Endothelial cell of umbilical vein (primary cell): ENCODE results near the gene CLDN9. TPM values are rescaled to one million over a fixed set of nuclear protein-coding genes. Genes with fewer than 3 reads are reported as not detected.
"Not testable (repeated sequence)": the region's sequence is repeated elsewhere in the genome, so short reads cannot be mapped to it uniquely, and the experiment has no call there.

Source experiments
- BruUV-seq: library from RNA; stranded (reverse); fragments of 400-500 nt; replicated peaks from 2 replicates; lab custom pipeline; 2021; lab: Mats Ljungman, UMichigan
- CTCF ChIA-PET: fragments of 300-600, 350-600 bp; sonication (Branson Sonifier 250); formaldehyde crosslinking; loops from one replicate; lab custom pipeline; 2021; ENCODE audit warnings: antibody characterized with exemption, inconsistent platforms; lab: Charles Lee
- POLR2A ChIA-PET: fragments of 300-600, 350-600 bp; sonication (Branson Sonifier 250); formaldehyde crosslinking; loops from one replicate; lab custom pipeline; 2021; ENCODE audit warnings: antibody characterized with exemption, inconsistent platforms; lab: Charles Lee
- DNase-seq: peaks from one replicate; pipeline ENCODE4 v3.0.0-alpha.2; 2011; ENCODE audit warnings: low read depth, low spot score
- FAIRE-seq: peaks from 2 replicates; lab custom pipeline; 2011; peaks lifted over from hg19 to GRCh38; lab: Jason Lieb, UNC
- H2AFZ ChIP-seq: 2 replicates; pipeline ENCODE4 v1.6.0; 2012; ENCODE audit warnings: low read depth, low read length, control low read depth, inconsistent platforms
- H3K27ac ChIP-seq: 2 replicates; pipeline ENCODE4 v1.5.1; 2011; ENCODE audit warnings: low read depth, mild to moderate bottlenecking, control low read depth, low read length, moderate library complexity; ENCODE audit not compliant: insufficient read depth
- H3K27me3 ChIP-seq, 2 experiments: 2 replicates each; pipeline versions ENCODE4 v1.6.0 to v1.6.1; 2011; ENCODE audit warnings: low read length in 2 of 2, mixed read lengths in 1 of 2; ENCODE audit not compliant: control insufficient read depth in 2 of 2, insufficient read depth in 2 of 2
- H3K36me3 ChIP-seq, 2 experiments: 2 replicates in 1 of 2; 3 replicates in 1 of 2; pipeline ENCODE4 v1.5.1; 2011; ENCODE audit warnings: low read length in 2 of 2, mild to moderate bottlenecking in 1 of 2, moderate library complexity in 1 of 2; ENCODE audit not compliant: control insufficient read depth in 2 of 2, insufficient read depth in 2 of 2; ENCODE audit errors: extremely low read depth in 1 of 2
- H3K4me1 ChIP-seq: 3 replicates; pipeline ENCODE4 v1.5.1; 2011; ENCODE audit warnings: mild to moderate bottlenecking, low read length; ENCODE audit not compliant: control insufficient read depth, insufficient read depth; ENCODE audit errors: extremely low read depth
- H3K4me2 ChIP-seq: 2 replicates; pipeline ENCODE4 v1.6.1; 2011; ENCODE audit warnings: low read length, control low read depth, mixed read lengths; ENCODE audit not compliant: insufficient read depth
- H3K4me3 ChIP-seq, 3 experiments: fragments of 200-600 bp in 1 of 3; sonication (generic), shearing (Covaris generic) in 1 of 3; replicated peaks in 1 of 3; 2 replicates each; pipeline ENCODE4 v1.5.1; 2011 to 2016; ENCODE audit warnings: control low read depth in 3 of 3, low read length in 3 of 3, mild to moderate bottlenecking in 2 of 3, inconsistent platforms in 1 of 3, low read depth in 1 of 3, moderate library complexity in 1 of 3; ENCODE audit not compliant: insufficient read depth in 1 of 3
- H3K79me2 ChIP-seq: 2 replicates; pipeline ENCODE4 v1.6.0; 2012; ENCODE audit warnings: low read length, inconsistent platforms; ENCODE audit not compliant: control insufficient read depth, insufficient read depth
- H3K9ac ChIP-seq: replicated peaks from 2 replicates; pipeline ENCODE3; 2011; ENCODE audit warnings: low read length, control low read depth; ENCODE audit not compliant: insufficient read depth; ENCODE audit errors: extremely low read depth
- H3K9me1 ChIP-seq: replicated peaks from 3 replicates; pipeline ENCODE4 v1.6.0; 2011; ENCODE audit warnings: mild to moderate bottlenecking, low read length; ENCODE audit not compliant: control insufficient read depth, insufficient read depth; ENCODE audit errors: extremely low read depth
- H3K9me3 ChIP-seq: replicated peaks from 2 replicates; pipeline ENCODE4 v1.5.1; 2012; ENCODE audit warnings: low read length, inconsistent platforms; ENCODE audit not compliant: control insufficient read depth, insufficient read depth
- H4K20me1 ChIP-seq: replicated peaks from 2 replicates; pipeline ENCODE3; 2011; ENCODE audit warnings: mild to moderate bottlenecking, low read length; ENCODE audit not compliant: control insufficient read depth, insufficient read depth; ENCODE audit errors: extremely low read depth
- EZH2 ChIP-seq: IDR thresholded peaks from 2 replicates; pipeline ENCODE4 v1.6.1; 2012; ENCODE audit warnings: borderline replicate concordance, low read depth, mild to moderate bottlenecking, moderate library complexity, low read length, inconsistent platforms; ENCODE audit not compliant: severe bottlenecking
- FOS ChIP-seq: IDR thresholded peaks from 2 replicates; pipeline ENCODE4 v1.6.1; 2011; ENCODE audit warnings: mild to moderate bottlenecking, low read length, moderate library complexity, borderline replicate concordance; ENCODE audit not compliant: insufficient read depth
- GATA2 ChIP-seq: IDR thresholded peaks from 2 replicates; pipeline ENCODE4 v1.7.0; 2011; ENCODE audit warnings: low read depth, mild to moderate bottlenecking, moderate library complexity, mixed read lengths, low read length; ENCODE audit not compliant: insufficient read length, insufficient read depth
- JUN ChIP-seq: IDR thresholded peaks from 2 replicates; pipeline ENCODE4 v1.6.1; 2011; ENCODE audit warnings: borderline replicate concordance, low read depth; ENCODE audit not compliant: insufficient read length, insufficient read depth
- MYC ChIP-seq: IDR thresholded peaks from one replicate; pipeline ENCODE4 v1.6.1; 2011; ENCODE audit warnings: mild to moderate bottlenecking, low read depth, low read length
- POLR2A ChIP-seq: IDR thresholded peaks from 2 replicates; pipeline ENCODE4 v1.6.1; 2012; ENCODE audit warnings: low read depth, mild to moderate bottlenecking, control low read depth, low read length
- POLR2AphosphoS5 ChIP-seq: IDR thresholded peaks from 2 replicates; pipeline ENCODE4 v1.6.1; 2012; ENCODE audit warnings: low read depth, mild to moderate bottlenecking, control low read depth, low read length, moderate library complexity; ENCODE audit not compliant: insufficient read depth
- dilution Hi-C: fragments of 300-500 bp; cut with MboI; formaldehyde crosslinking; loops from one replicate; pipeline ENCODE4 v1.15.0; 2019; ENCODE audit warnings: low sequenced_read_pairs; ENCODE audit not compliant: extremely low pct_ligation_motif_present
- intact Hi-C: fragments of 100-400 bp; cut with micrococcal nuclease; formaldehyde crosslinking; loops from one replicate; pipeline ENCODE4 v1.10.0; 2022
- polyA plus RNA-seq, 4 experiments: library from polyadenylated mRNA; depleted of rRNA in 3 of 4; stranded (reverse) in 3 of 4; unstranded in 1 of 4; fragments of >200 nt; gene quantifications; 2 replicates each; pipeline versions ENCODE4 v1.2.1 to v1.2.3, GENCODE V29; 2011 to 2012; ENCODE audit warnings: missing spikeins in 1 of 4
- total RNA-seq: library from RNA; stranded (reverse); gene quantifications from 2 replicates; pipeline ENCODE4 v1.2.3, GENCODE V29; 2021
- TF ChIP-seq, protein P1 (sequence below): IDR thresholded peaks from 2 replicates; pipeline ENCODE4 v1.6.1; 2011; ENCODE audit not compliant: insufficient read depth, insufficient read length
- TF ChIP-seq, protein P2 (sequence below), 2 donors: IDR thresholded peaks; 1 replicate in 1 of 2; 2 replicates in 1 of 2; pipeline ENCODE4 v1.5.1; 2011; ENCODE audit warnings: low read length in 2 of 2, mild to moderate bottlenecking in 2 of 2, moderate library complexity in 2 of 2, control low read depth in 1 of 2, inconsistent platforms in 1 of 2, low read depth in 1 of 2; ENCODE audit not compliant: insufficient read depth in 1 of 2; ENCODE audit errors: extremely low read depth in 1 of 2

The CLDN9 gene
- total and polyA plus RNA-seq, 2 donors (not counting 3 experiments of a cell fraction or from before 2014, with no cell fraction given) = 0.06 TPM; not detected in 1

DNA sequence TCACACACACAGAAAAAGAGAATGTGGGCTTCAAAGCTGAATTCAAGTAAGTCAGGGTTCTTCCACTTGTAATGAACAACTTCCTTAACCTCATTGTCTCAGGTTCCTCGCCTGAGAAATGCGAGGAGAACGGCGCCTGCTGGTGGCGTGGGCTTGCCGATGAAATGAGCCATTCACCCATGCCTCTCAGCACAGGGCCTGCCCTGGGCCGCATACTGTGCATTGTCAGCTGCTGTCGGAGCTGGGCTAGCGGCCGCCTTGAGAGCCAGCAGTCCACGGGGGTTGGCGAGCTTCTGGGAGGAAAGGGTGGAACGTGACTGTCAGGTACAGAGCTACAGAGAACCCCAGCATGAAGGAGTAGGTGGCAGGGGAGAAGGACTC, 40.6 kb downstream of the CLDN9 start:
- FAIRE-seq, POLR2A ChIA-PET, intact Hi-C loops: not testable (repeated sequence)

DNA sequence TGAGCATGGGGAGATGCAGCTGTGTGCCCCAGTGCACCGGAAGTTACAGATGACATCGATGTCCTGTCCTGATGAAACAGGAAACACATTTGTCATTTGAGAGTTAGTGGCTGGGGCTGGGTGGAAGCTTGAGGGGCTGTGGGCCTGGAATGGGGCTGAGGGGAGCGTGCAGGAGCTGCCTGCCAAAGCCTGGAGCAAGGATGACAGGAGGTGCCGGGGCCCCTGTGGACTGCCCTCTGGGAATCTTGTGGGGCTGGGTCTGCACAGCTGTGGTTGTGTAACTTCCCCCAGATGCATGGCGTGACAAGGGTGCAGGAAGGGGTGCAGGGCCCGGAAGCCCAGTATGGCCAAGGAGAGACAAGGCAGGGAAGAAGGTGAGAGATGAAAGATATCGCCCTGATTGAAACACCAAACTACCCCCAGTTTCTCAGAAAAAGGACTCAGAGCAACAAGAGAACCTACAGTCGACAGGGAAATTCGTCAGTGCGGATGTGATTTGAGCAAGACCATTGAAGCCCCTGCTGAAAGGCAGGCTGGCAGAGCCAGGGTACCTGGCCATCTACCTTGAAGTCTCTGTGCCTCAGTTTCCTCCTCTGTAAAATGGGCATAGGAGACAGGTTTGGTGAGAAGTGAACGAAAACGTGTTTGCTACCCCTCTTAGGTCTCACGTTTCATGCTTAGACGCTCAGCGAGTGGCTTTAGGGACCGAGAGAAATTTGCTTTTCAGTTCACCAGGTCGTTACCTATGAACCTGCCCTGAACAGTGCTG, 42.4 kb downstream of the CLDN9 start:
- POLR2A ChIA-PET = no interaction called here
- dilution Hi-C loops = no loop called here
- BruUV-seq = no TSS peak

More for the DNA sequence above, 40.6 kb downstream of the CLDN9 start:
- H3K9me1 ChIP-seq, H3K9ac ChIP-seq, DNase-seq, H4K20me1 ChIP-seq, H3K27ac ChIP-seq, H3K9me3 ChIP-seq, CTCF ChIA-PET, H3K27me3 ChIP-seq, H3K36me3 ChIP-seq, dilution Hi-C loops, H3K4me3 ChIP-seq, H3K79me2 ChIP-seq, H2AFZ ChIP-seq, H3K4me1 ChIP-seq, H3K4me2 ChIP-seq: not testable (repeated sequence)
- TSS peak; percentile 8 for BruUV-seq

DNA sequence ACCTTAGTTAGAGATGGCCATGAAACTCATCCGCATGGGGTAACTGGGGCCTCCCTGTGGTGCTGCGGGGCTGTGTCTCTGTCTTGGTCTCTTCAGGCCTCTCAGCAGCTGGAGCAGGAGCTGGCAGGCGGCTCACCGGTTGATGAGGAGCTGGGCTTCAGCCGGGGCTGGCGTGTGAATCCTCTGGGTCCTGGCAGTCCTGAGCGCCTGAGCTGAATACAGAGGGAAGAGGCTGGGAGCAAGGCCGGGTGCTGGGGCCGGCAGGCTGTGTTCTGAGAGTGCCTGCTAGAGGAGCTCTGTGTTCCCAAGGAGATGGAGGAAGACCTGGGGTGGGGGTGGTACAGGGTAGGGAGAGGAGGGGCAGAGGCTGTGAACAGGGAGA, 43.0 kb downstream of the CLDN9 start:
- BruUV-seq, H2AFZ ChIP-seq: not testable (repeated sequence)

More for the DNA sequence above, 42.4 kb downstream of the CLDN9 start:
- Histone ChIP-seq H3K9ac (no peak overlapping the region), H3K27ac (no peak overlapping the region), H2AFZ (no peak overlapping the region), H3K9me1 (no peaks in the 10 kb centered on the region), H3K27me3 (no peaks in the 10 kb centered on the region), H4K20me1 (no peaks in the 10 kb centered on the region), H3K36me3 (no peaks in the 10 kb centered on the region), H3K4me1 (peaks cover 9% of the 10 kb centered on the region), H3K4me3 (no peak overlapping the region), H3K4me2 (no peak overlapping the region), H3K79me2 (no peaks in the 10 kb centered on the region), H3K9me3 (no peaks in the 10 kb centered on the region)
- CTCF ChIA-PET = interaction anchor here (1.9 kb wide), 1 partner anchor 24 kb away, joined by 4 read pairs; no protein-coding TSS in a partner anchor
- no peak for FAIRE-seq
- DNase-seq = no peak
- intact Hi-C loops = no loop called here
- TF ChIP-seq FOS (no peak), GATA2 (no peak), POLR2AphosphoS5 (no peak), EZH2 (no peak), JUN (no peak), MYC (no peak), POLR2A (no peak)
- TF ChIP-seq, protein P1, sequence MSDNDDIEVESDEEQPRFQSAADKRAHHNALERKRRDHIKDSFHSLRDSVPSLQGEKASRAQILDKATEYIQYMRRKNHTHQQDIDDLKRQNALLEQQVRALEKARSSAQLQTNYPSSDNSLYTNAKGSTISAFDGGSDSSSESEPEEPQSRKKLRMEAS = no peak
- TF ChIP-seq, protein P2, sequence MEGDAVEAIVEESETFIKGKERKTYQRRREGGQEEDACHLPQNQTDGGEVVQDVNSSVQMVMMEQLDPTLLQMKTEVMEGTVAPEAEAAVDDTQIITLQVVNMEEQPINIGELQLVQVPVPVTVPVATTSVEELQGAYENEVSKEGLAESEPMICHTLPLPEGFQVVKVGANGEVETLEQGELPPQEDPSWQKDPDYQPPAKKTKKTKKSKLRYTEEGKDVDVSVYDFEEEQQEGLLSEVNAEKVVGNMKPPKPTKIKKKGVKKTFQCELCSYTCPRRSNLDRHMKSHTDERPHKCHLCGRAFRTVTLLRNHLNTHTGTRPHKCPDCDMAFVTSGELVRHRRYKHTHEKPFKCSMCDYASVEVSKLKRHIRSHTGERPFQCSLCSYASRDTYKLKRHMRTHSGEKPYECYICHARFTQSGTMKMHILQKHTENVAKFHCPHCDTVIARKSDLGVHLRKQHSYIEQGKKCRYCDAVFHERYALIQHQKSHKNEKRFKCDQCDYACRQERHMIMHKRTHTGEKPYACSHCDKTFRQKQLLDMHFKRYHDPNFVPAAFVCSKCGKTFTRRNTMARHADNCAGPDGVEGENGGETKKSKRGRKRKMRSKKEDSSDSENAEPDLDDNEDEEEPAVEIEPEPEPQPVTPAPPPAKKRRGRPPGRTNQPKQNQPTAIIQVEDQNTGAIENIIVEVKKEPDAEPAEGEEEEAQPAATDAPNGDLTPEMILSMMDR (IDR thresholded peaks at IDR 0.05; ENCODE audit: extremely low read depth in 1 of 2, insufficient read depth in 1 of 2, low read depth in 1 of 2, low read length in 2 of 2) = no peak

More for the DNA sequence above, 43.0 kb downstream of the CLDN9 start:
- H3K4me1 ChIP-seq, DNase-seq, intact Hi-C loops, H3K27ac ChIP-seq, dilution Hi-C loops, H3K27me3 ChIP-seq, POLR2A ChIA-PET, H3K9me1 ChIP-seq, H3K4me2 ChIP-seq, H3K79me2 ChIP-seq, H3K4me3 ChIP-seq, H3K36me3 ChIP-seq, H3K9me3 ChIP-seq, H4K20me1 ChIP-seq, FAIRE-seq, H3K9ac ChIP-seq: not testable (repeated sequence)
- CTCF ChIA-PET = interaction anchor here (0.8 to 1.9 kb wide), 4 partner anchors 10 to 74 kb away, joined by 3 to 6 read pairs (median 4); partner anchors contain the start of gene IL32
